Measurements from ENCODE around the gene NRAP.

DNA sequence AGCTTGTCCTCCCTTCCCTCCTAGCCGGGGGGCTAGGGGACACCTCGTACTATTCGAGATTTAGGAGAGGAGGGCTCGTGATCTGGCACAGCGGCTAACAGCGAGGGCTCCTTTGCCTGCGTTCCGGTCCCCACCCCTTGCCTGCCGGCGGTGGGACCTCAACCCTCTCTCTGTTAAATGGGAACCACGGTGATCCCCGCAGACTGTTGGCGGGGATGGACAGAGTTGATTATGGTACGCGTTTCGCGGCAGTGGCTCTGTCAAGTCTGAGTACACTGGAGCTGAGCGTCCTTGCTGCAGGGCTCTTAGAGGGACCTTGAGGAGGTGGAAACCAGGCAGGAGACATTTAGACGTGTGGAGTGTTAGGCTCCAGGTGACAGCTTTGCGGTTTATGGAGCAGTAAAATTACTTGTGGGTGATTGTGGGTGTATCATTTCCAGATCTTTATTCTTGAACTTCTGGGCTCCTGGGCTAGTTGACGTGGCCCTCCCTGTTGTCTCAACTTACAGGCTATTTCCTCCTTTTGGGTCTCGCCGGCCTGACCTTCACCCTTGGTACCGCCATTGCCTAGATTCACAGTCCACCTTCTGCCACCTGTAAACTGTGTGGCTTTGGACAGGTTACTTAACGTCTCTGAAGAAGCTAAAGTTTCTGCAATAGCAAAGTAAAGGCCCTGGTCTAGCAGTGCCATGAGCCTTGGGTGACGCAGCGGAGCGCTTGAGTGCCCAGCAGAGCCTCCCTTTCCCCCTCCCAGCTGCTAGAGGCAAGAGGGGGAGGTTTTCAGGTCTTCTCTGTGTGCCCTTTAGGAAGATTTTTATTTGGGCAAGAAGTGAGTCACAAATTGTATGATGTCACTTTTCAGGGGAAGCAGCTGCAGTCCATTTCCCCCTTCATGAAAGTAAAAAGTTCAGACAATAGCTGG lies 16.6 kb upstream of the NRAP start:
- TF ChIP-seq, protein P1, sequence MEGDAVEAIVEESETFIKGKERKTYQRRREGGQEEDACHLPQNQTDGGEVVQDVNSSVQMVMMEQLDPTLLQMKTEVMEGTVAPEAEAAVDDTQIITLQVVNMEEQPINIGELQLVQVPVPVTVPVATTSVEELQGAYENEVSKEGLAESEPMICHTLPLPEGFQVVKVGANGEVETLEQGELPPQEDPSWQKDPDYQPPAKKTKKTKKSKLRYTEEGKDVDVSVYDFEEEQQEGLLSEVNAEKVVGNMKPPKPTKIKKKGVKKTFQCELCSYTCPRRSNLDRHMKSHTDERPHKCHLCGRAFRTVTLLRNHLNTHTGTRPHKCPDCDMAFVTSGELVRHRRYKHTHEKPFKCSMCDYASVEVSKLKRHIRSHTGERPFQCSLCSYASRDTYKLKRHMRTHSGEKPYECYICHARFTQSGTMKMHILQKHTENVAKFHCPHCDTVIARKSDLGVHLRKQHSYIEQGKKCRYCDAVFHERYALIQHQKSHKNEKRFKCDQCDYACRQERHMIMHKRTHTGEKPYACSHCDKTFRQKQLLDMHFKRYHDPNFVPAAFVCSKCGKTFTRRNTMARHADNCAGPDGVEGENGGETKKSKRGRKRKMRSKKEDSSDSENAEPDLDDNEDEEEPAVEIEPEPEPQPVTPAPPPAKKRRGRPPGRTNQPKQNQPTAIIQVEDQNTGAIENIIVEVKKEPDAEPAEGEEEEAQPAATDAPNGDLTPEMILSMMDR (IDR thresholded peaks at IDR 0.05; ENCODE audit: poor library complexity, severe bottlenecking) = no peak
- TF ChIP-seq TAF1 (IDR thresholded peaks at IDR 0.05; ENCODE audit: low read depth) (no peak), POLR2AphosphoS5 (IDR thresholded peaks at IDR 0.05) (no peak), RAD21 (conservative IDR thresholded peaks at IDR 0.05) (no peak), SMC3 (conservative IDR thresholded peaks at IDR 0.05; ENCODE audit: poor library complexity) (no peak), EZH2 (IDR thresholded peaks at IDR 0.05; ENCODE audit: borderline replicate concordance, insufficient read depth, low read length, poor library complexity, severe bottlenecking) (no peak), EP300 (conservative IDR thresholded peaks at IDR 0.05; ENCODE audit: poor library complexity, severe bottlenecking) (no peak)

Data from neural cell (in vitro differentiated cells).